HG03108 (cell line): ENCODE measurements around the gene CMTR1.
"Not testable (repeated sequence)": the region's sequence is repeated elsewhere in the genome, so short reads cannot be mapped to it uniquely, and the experiment has no call there.

Experiments used
- ATAC-seq: cut with Tn5 transposase; IDR thresholded peaks from one replicate; pipeline ENCODE4 v1.9.1; 2021; ENCODE audit warnings: moderate library complexity; ENCODE audit not compliant: unreplicated experiment

The CMTR1 gene

GRCh38 chr6:37435373-37435772, 2.4 kb downstream of the CMTR1 start:
- ATAC-seq = no peak

- no peak for ATAC-seq
Observed at GRCh38 chr6:37435816-37436215, 2.8 kb downstream of the CMTR1 start.

GRCh38 chr6:37438930-37439329, 5.9 kb downstream of the CMTR1 start:
- no peak for ATAC-seq

- ATAC-seq = no peak
Observed at GRCh38 chr6:37441651-37442050, 8.6 kb downstream of the CMTR1 start.

GRCh38 chr6:37442416-37443215, 9.6 kb downstream of the CMTR1 start:
- no peak for ATAC-seq

- not testable (repeated sequence) for ATAC-seq
Observed at GRCh38 chr6:37443216-37443542, 10.2 kb downstream of the CMTR1 start.

GRCh38 chr6:37449984-37450383, 17.0 kb downstream of the CMTR1 start:
- no peak for ATAC-seq

GRCh38 chr6:37451441-37452193, 18.6 kb downstream of the CMTR1 start:
- no peak for ATAC-seq

GRCh38 chr6:37452522-37452921, 19.5 kb downstream of the CMTR1 start:
- ATAC-seq = no peak

- ATAC-seq = no peak
Observed at GRCh38 chr6:37454420-37455140, 21.6 kb downstream of the CMTR1 start.

- no peak for ATAC-seq
Observed at GRCh38 chr6:37456126-37456525, 23.1 kb downstream of the CMTR1 start.

GRCh38 chr6:37456816-37457560, 24.0 kb downstream of the CMTR1 start:
- no peak for ATAC-seq

GRCh38 chr6:37459981-37460800, 27.2 kb downstream of the CMTR1 start:
- ATAC-seq = no peak

- no peak for ATAC-seq
Observed at GRCh38 chr6:37460805-37461204, 27.8 kb downstream of the CMTR1 start.

GRCh38 chr6:37463110-37463509, 30.1 kb downstream of the CMTR1 start:
- ATAC-seq = no peak

GRCh38 chr6:37467718-37468117, 34.7 kb downstream of the CMTR1 start:
- ATAC-seq = no peak

- no peak for ATAC-seq
Observed at GRCh38 chr6:37473364-37474095, 40.5 kb downstream of the CMTR1 start.

GRCh38 chr6:37474316-37474715, 41.3 kb downstream of the CMTR1 start:
- ATAC-seq = no peak

GRCh38 chr6:37477191-37477590, 44.2 kb downstream of the CMTR1 start:
- no peak for ATAC-seq
